KMS-11 (cell line): ENCODE data around the gene FMO1.
A peak's percentile ranks its signal among the peaks of the same experiment; 100 is the strongest.

Source experiments
- H2AFZ ChIP-seq: fragments of 200-600 bp; sonication (generic); 2 replicates; pipeline ENCODE4 v1.6.1; 2016; ENCODE audit warnings: antibody characterized with exemption, mixed run types, low read depth
- H3K27ac ChIP-seq: fragments of 200-600 bp; sonication (generic); 2 replicates; pipeline ENCODE4 v1.6.1; 2016; ENCODE audit warnings: mild to moderate bottlenecking, mixed run types
- H3K27me3 ChIP-seq: fragments of 200-600 bp; sonication (generic); 2 replicates; pipeline ENCODE4 v1.6.1; 2017; ENCODE audit warnings: mild to moderate bottlenecking, low read depth, mixed run types, moderate library complexity; ENCODE audit not compliant: insufficient read depth
- H3K36me3 ChIP-seq: fragments of 200-600 bp; sonication (generic); 2 replicates; pipeline ENCODE4 v1.6.1; 2017; ENCODE audit warnings: mild to moderate bottlenecking, mixed run types; ENCODE audit not compliant: insufficient read depth
- H3K4me1 ChIP-seq: fragments of 200-600 bp; sonication (generic); 2 replicates; pipeline ENCODE4 v1.6.1; 2016; ENCODE audit warnings: mild to moderate bottlenecking, low read depth, mixed run types; ENCODE audit not compliant: poor library complexity, severe bottlenecking
- H3K4me2 ChIP-seq: fragments of 200-600 bp; sonication (generic); 2 replicates; pipeline ENCODE4 v1.7.0; 2016; ENCODE audit warnings: mild to moderate bottlenecking, mixed run types
- H3K4me3 ChIP-seq: fragments of 200-600 bp; sonication (generic); IDR thresholded peaks from 2 replicates; pipeline ENCODE4 v1.6.1; 2017; ENCODE audit warnings: low read depth, low read length, mixed read lengths; ENCODE audit not compliant: insufficient read depth
- H3K79me2 ChIP-seq: fragments of 200-600 bp; sonication (generic); 2 replicates; pipeline ENCODE4 v1.6.1; 2016; ENCODE audit warnings: low read depth, mixed run types; ENCODE audit not compliant: insufficient read depth
- H3K9ac ChIP-seq: fragments of 200-600 bp; sonication (generic); 2 replicates; pipeline ENCODE4 v1.6.1; 2016; ENCODE audit warnings: mild to moderate bottlenecking, mixed run types
- H4K20me1 ChIP-seq: fragments of 200-600 bp; sonication (generic); 2 replicates; pipeline ENCODE4 v1.6.1; 2016; ENCODE audit warnings: mild to moderate bottlenecking, mixed run types; ENCODE audit not compliant: insufficient read depth
- CTCF ChIP-seq: fragments of 200-600 bp; sonication (generic); conservative IDR thresholded peaks from 2 replicates; pipeline ENCODE4 v1.6.1; 2017; ENCODE audit warnings: low read depth, mild to moderate bottlenecking, antibody characterized with exemption, low read length, moderate library complexity, mixed read lengths

Gene FMO1

GRCh38 chr1:171256940-171257606 is 8.8 kb downstream of the FMO1 start:
- Histone ChIP-seq H3K79me2 (no peaks in the 10 kb centered on the region), H2AFZ (peak overlapping the region; percentile 11), H3K4me1 (peaks cover 78% of the 10 kb centered on the region)

GRCh38 chr1:171257607-171258076 is 9.3 kb downstream of the FMO1 start:
- Histone ChIP-seq H3K27me3 (no peaks in the 10 kb centered on the region), H3K4me2 (peak overlapping the region; percentile 47), H4K20me1 (no peaks in the 10 kb centered on the region), H3K27ac (peak overlapping the region; percentile 11; the same call in 1 of the 2 replicates), H3K9ac (no peak overlapping the region), H3K4me1 (peaks cover 72% of the 10 kb centered on the region), H3K4me3 (peak overlapping the region; percentile 56), H3K36me3 (no peaks in the 10 kb centered on the region), H3K79me2 (no peaks in the 10 kb centered on the region), H2AFZ (peak overlapping the region; percentile 11)
- no peak for TF ChIP-seq CTCF

More at GRCh38 chr1:171256940-171257606, 8.8 kb downstream of the FMO1 start:
- H3K36me3 ChIP-seq: no peaks in the 10 kb centered on the region
- no peaks in the 10 kb centered on the region for H3K27me3 ChIP-seq
- TF ChIP-seq CTCF: no peak
- H3K27ac ChIP-seq: peak overlapping the region; percentile 11; the same call in 1 of the 2 replicates
- peak overlapping the region; percentile 56 for H3K4me3 ChIP-seq
- H3K9ac ChIP-seq: no peak overlapping the region
- peak overlapping the region; percentile 47 for H3K4me2 ChIP-seq
- H4K20me1 ChIP-seq: no peaks in the 10 kb centered on the region

- Histone ChIP-seq H3K27me3 (no peaks in the 10 kb centered on the region), H3K9ac (no peak overlapping the region), H3K4me3 (no peak overlapping the region), H3K4me2 (peak overlapping the region; percentile 47; the same call in 1 of the 2 replicates), H3K27ac (no peak overlapping the region), H4K20me1 (no peaks in the 10 kb centered on the region), H3K36me3 (no peaks in the 10 kb centered on the region), H3K4me1 (peaks cover 64% of the 10 kb centered on the region), H3K79me2 (no peaks in the 10 kb centered on the region), H2AFZ (peak overlapping the region; percentile 11; the same call in 1 of the 2 replicates)
- no peak for TF ChIP-seq CTCF
Measured at GRCh38 chr1:171258429-171258828, 10.1 kb downstream of the FMO1 start.

GRCh38 chr1:171258943-171259342 is 10.6 kb downstream of the FMO1 start:
- no peak overlapping the region for H2AFZ ChIP-seq
- H3K27ac ChIP-seq: no peak overlapping the region
- H3K36me3 ChIP-seq: no peaks in the 10 kb centered on the region
- H3K79me2 ChIP-seq: no peaks in the 10 kb centered on the region
- H3K9ac ChIP-seq: no peak overlapping the region
- H4K20me1 ChIP-seq: no peaks in the 10 kb centered on the region
- H3K4me2 ChIP-seq: no peak overlapping the region
- no peak overlapping the region for H3K4me3 ChIP-seq
- peaks cover 59% of the 10 kb centered on the region for H3K4me1 ChIP-seq
- no peak for TF ChIP-seq CTCF
- no peaks in the 10 kb centered on the region for H3K27me3 ChIP-seq
